HepG2 (cell line): ENCODE measurements around the gene TMEM108. TPM values are rescaled to one million over a fixed set of nuclear protein-coding genes. Genes with fewer than 3 reads are reported as not detected.

Source experiments
- ATAC-seq: fragments of 200-7000 bp; cut with Tn5 transposase; 3 replicates; pipeline ENCODE4 v1.9.1; 2020; ENCODE audit warnings: mild to moderate bottlenecking, moderate library complexity
- BruUV-seq: library from RNA; stranded (reverse); fragments of 400-500 nt; replicated peaks from 2 replicates; lab custom pipeline; 2021; lab: Mats Ljungman, UMichigan
- CTCF ChIA-PET: fragments of 300-600 bp; formaldehyde crosslinking; extraction: SDS; loops from one replicate; lab custom pipeline; 2021; ENCODE audit warnings: low total read pairs, inconsistent platforms, low intra/inter-chr PET ratio; lab: Yijun Ruan, JAX
- POLR2A ChIA-PET: fragments of 350-600 bp; sonication (Branson Sonifier 250); formaldehyde crosslinking; loops from one replicate; lab custom pipeline; 2020; ENCODE audit warnings: antibody characterized with exemption, inconsistent platforms; lab: Yijun Ruan, JAX
- DNase-seq: peaks from one replicate; pipeline ENCODE4 v3.0.0-alpha.2; 2015; ENCODE audit warnings: low spot score
- FAIRE-seq: peaks from 3 replicates; lab custom pipeline; 2011; peaks lifted over from hg19 to GRCh38; lab: Jason Lieb, UNC
- H2AFZ ChIP-seq: one replicate; pipeline ENCODE4 v1.6.1; 2011; ENCODE audit warnings: low read length, inconsistent platforms
- H3K27ac ChIP-seq: fragments of 300-600 bp; 3 replicates; pipeline ENCODE4 v1.8.0; 2011; ENCODE audit warnings: mixed run types, mild to moderate bottlenecking, mixed read lengths, low read length, inconsistent platforms; ENCODE audit not compliant: insufficient read depth; ENCODE audit errors: extremely low read length
- H3K27me3 ChIP-seq, 2 experiments: fragments of 200-600 bp in 1 of 2; 2 replicates in 1 of 2; 3 replicates in 1 of 2; pipeline versions ENCODE4 v1.6.0 to v1.8.0; 2011; ENCODE audit warnings: low read length in 2 of 2, mild to moderate bottlenecking in 2 of 2, moderate library complexity in 2 of 2, inconsistent platforms in 1 of 2; ENCODE audit not compliant: insufficient read depth in 2 of 2, control insufficient read depth in 1 of 2
- H3K36me3 ChIP-seq, 2 experiments: fragments of 200-600 bp in 1 of 2; replicated peaks in 1 of 2; 2 replicates in 1 of 2; 3 replicates in 1 of 2; pipeline versions ENCODE4 v1.5.1 to v1.8.0; 2011; ENCODE audit warnings: low read length in 2 of 2, inconsistent platforms in 1 of 2; ENCODE audit not compliant: insufficient read depth in 2 of 2, control insufficient read depth in 1 of 2
- H3K4me1 ChIP-seq: 2 replicates; pipeline ENCODE4 v1.5.1; 2012; ENCODE audit warnings: low read length, inconsistent platforms; ENCODE audit not compliant: insufficient read depth
- H3K4me2 ChIP-seq: 2 replicates; pipeline ENCODE4 v1.6.0; 2011; ENCODE audit warnings: low read depth, low read length, inconsistent platforms
- H3K4me3 ChIP-seq, 3 experiments: fragments of 200-600 bp in 1 of 3; sonication (generic), shearing (Covaris generic) in 1 of 3; replicated peaks in 1 of 3; 2 replicates each; pipeline ENCODE4 v1.5.1; 2011 to 2016; ENCODE audit warnings: low read length in 3 of 3, inconsistent platforms in 2 of 3, low read depth in 2 of 3, mild to moderate bottlenecking in 2 of 3, control low read depth in 1 of 3, mixed read lengths in 1 of 3; ENCODE audit not compliant: insufficient read depth in 1 of 3
- H3K79me2 ChIP-seq: one replicate; pipeline ENCODE4 v1.6.1; 2011; ENCODE audit warnings: low read length, inconsistent platforms; ENCODE audit not compliant: insufficient read depth
- H3K9ac ChIP-seq: 2 replicates; pipeline ENCODE4 v1.6.0; 2011; ENCODE audit warnings: mild to moderate bottlenecking, low read depth, low read length, inconsistent platforms; ENCODE audit not compliant: insufficient read depth
- H3K9me3 ChIP-seq: 2 replicates; pipeline ENCODE4 v1.5.1; 2012; ENCODE audit warnings: mild to moderate bottlenecking, low read length
- H4K20me1 ChIP-seq: 2 replicates; pipeline ENCODE4 v1.6.0; 2011; ENCODE audit warnings: inconsistent platforms, mild to moderate bottlenecking, low read length, moderate library complexity; ENCODE audit not compliant: insufficient read depth
- ATRX ChIP-seq: sonication (generic); formaldehyde crosslinking; IDR thresholded peaks from 2 replicates; pipeline ENCODE4 v1.4.0; 2020; ENCODE audit warnings: missing genetic modification reagents, borderline replicate concordance
- CBFB ChIP-seq: sonication (generic); formaldehyde crosslinking; IDR thresholded peaks from 2 replicates; pipeline ENCODE4 v1.4.0; 2020; ENCODE audit warnings: missing genetic modification reagents
- CEBPZ ChIP-seq: IDR thresholded peaks from 2 replicates; pipeline ENCODE4 v1.6.1; 2012; ENCODE audit warnings: low read length, improper control_type of control experiment
- EHMT2 ChIP-seq: fragments of 200-600 bp; sonication (generic); IDR thresholded peaks from 2 replicates; pipeline ENCODE4 v1.7.0; 2017; ENCODE audit warnings: antibody characterized with exemption, low read depth, low read length, borderline replicate concordance
- MED13 ChIP-seq: sonication (generic); formaldehyde crosslinking; IDR thresholded peaks from 2 replicates; pipeline ENCODE4 v1.5.0; 2020; ENCODE audit warnings: missing genetic modification reagents
- NFRKB ChIP-seq: fragments of 450-650 bp; IDR thresholded peaks from 2 replicates; pipeline ENCODE4 v1.6.1; 2017
- NR3C1 ChIP-seq: sonication (generic); formaldehyde crosslinking; IDR thresholded peaks from 2 replicates; pipeline ENCODE4 v1.4.0; 2020; ENCODE audit warnings: missing genetic modification reagents
- PHF5A ChIP-seq: IDR thresholded peaks from one replicate; pipeline ENCODE4 v1.6.1; 2018; ENCODE audit warnings: low read depth, missing genetic modification reagents; ENCODE audit not compliant: unreplicated experiment
- RFX3 ChIP-seq: IDR thresholded peaks from 2 replicates; pipeline ENCODE4 v1.6.1; 2016; ENCODE audit warnings: missing biosample characterization, missing genetic modification reagents
- SKIL ChIP-seq: sonication (generic); formaldehyde crosslinking; IDR thresholded peaks from 2 replicates; pipeline ENCODE4 v1.8.0; 2022; ENCODE audit warnings: missing genetic modification reagents, mild to moderate bottlenecking, moderate library complexity, borderline replicate concordance
- ZNF136 ChIP-seq: sonication (generic); formaldehyde crosslinking; IDR thresholded peaks from 2 replicates; pipeline ENCODE4 v1.8.1; 2022; ENCODE audit warnings: low read depth, mild to moderate bottlenecking, moderate library complexity, missing genetic modification reagents
- ZNF256 ChIP-seq: sonication (generic); formaldehyde crosslinking; conservative IDR thresholded peaks from 2 replicates; pipeline ENCODE4 v1.4.0; 2020; ENCODE audit warnings: missing genetic modification reagents
- ZNF274 ChIP-seq: sonication (generic); formaldehyde crosslinking; IDR thresholded peaks from 2 replicates; pipeline ENCODE4 v1.5.1; 2020; ENCODE audit warnings: mild to moderate bottlenecking, missing genetic modification reagents
- ZNF891 ChIP-seq: sonication (generic); formaldehyde crosslinking; IDR thresholded peaks from 2 replicates; pipeline ENCODE4 v1.5.0; 2020; ENCODE audit warnings: mild to moderate bottlenecking, missing genetic modification reagents
- WGBS: methylation state at CpG from one replicate; pipeline ENCODE4 v1.1.6; 2017; ENCODE audit warnings: low lambda C conversion rate; 5-methylcytosine and 5-hydroxymethylcytosine counted together
- in situ Hi-C: cut with HindIII; loops from 2 replicates; pipeline ENCODE4 v1.10.0; 2017; ENCODE audit warnings: low pct_unique_long_range_greater_than_20kb; ENCODE audit not compliant: extremely low pct_ligation_motif_present
- intact Hi-C: fragments of 100-400 bp; cut with micrococcal nuclease; formaldehyde crosslinking; loops from one replicate; pipeline ENCODE4 v1.10.0; 2022; ENCODE audit not compliant: unreplicated experiment
- polyA plus RNA-seq, 8 experiments: library from polyadenylated mRNA; depleted of rRNA in 3 of 8; stranded (reverse) in 7 of 8; unstranded in 1 of 8; fragments of >200 nt; fragmentation: Illumina TruSeq in 4 of 8; extraction: Trizol in 4 of 8; gene quantifications; 2 replicates each; pipeline versions ENCODE4 v1.2.1 to v1.2.3, GENCODE V29; 2011 to 2016; ENCODE audit warnings: low read depth in 4 of 8, missing spikeins in 1 of 8, mixed read lengths in 1 of 8; ENCODE audit not compliant: insufficient read depth in 1 of 8
- total RNA-seq, 5 experiments: library from RNA; depleted of rRNA; stranded (reverse); fragments of >200 nt; fragmentation: Illumina TruSeq; extraction: Trizol; gene quantifications; 2 replicates each; pipeline ENCODE4 v1.2.3, GENCODE V29; 2016; ENCODE audit warnings: low read depth in 1 of 5
- TF ChIP-seq, protein P1 (sequence below): sonication (generic); formaldehyde crosslinking; IDR thresholded peaks from 2 replicates; pipeline ENCODE4 v1.5.0; 2020; ENCODE audit warnings: mild to moderate bottlenecking, missing genetic modification reagents
- TF ChIP-seq, protein P2 (sequence below): sonication (generic); formaldehyde crosslinking; conservative IDR thresholded peaks from 2 replicates; pipeline ENCODE4 v1.8.1; 2023; ENCODE audit warnings: missing genetic modification reagents

Gene TMEM108
- total and polyA plus RNA-seq, 2 of the 13 experiments (the other 11 are each of a cell fraction or from before 2014, with no cell fraction given), result not detected

DNA sequence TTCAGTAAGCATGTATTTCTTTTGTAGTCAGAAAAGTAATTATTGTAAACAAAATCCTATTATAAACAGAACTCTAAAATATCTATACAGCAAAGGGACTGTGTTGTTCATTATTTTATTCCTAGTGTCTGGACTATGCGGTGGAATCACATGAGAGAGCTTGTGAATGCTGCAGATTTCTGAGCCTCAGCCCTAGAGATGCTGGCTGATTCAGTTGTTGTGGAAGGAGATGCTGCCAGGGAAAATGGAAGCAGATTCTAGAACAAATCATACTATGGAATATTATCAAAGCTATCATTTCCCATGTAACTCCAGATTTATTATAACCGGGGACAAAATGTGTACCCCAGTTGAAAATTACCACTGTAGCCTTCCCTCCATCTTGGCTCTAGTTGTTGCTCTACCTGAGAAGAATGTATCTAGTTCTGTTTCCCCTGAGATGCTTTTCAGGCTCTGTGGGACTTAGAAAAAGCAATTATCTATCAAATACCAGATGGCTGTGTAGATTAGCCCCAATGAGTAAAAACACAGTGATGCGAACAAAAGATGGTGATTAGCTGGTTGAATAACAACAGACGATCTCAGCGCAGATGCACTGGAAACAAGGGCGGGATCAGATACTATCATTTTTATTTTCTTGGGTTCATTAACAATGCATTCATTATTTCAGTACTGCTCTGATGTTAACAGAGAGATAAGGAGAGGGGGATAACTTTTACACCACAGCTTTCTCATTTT, 131.3 kb downstream of the TMEM108 start:
- no peaks in the 10 kb centered on the region for H3K79me2 ChIP-seq
- DNase-seq (no peak), FAIRE-seq (no peak), ATAC-seq (no peak)
- no peaks in the 10 kb centered on the region for H3K36me3 ChIP-seq
- in situ Hi-C loops, result no loop called here
- POLR2A ChIA-PET, result no interaction called here
- no peak overlapping the region for H3K9ac ChIP-seq
- intact Hi-C loops, result loop anchor here (5.0 kb wide), 1 partner anchor 213 kb away; no protein-coding TSS in a partner anchor
- no peak overlapping the region for H2AFZ ChIP-seq
- CTCF ChIA-PET, result no interaction called here
- H3K27ac ChIP-seq, result no peak overlapping the region
- H3K9me3 ChIP-seq, result no peaks in the 10 kb centered on the region
- no peaks in the 10 kb centered on the region for H3K27me3 ChIP-seq
- no peaks in the 10 kb centered on the region for H4K20me1 ChIP-seq
- no peak overlapping the region for H3K4me2 ChIP-seq
- no peak for TF ChIP-seq NR3C1
- TF ChIP-seq EHMT2, result no peak
- no peak for TF ChIP-seq RFX3
- TF ChIP-seq PHF5A, result no peak
- TF ChIP-seq SKIL (CRISPR knock-in tag), result no peak
- no peak for TF ChIP-seq CBFB (CRISPR knock-in tag)
- TF ChIP-seq ZNF136 (CRISPR knock-in tag), result no peak
- no peak for TF ChIP-seq ZNF891 (CRISPR knock-in tag)
- TF ChIP-seq CEBPZ, result no peak
- no peak for TF ChIP-seq ZNF274 (CRISPR knock-in tag)
- no peak for TF ChIP-seq ZNF256 (CRISPR knock-in tag)
- TF ChIP-seq ATRX (CRISPR knock-in tag), result no peak
- TF ChIP-seq, protein P1, sequence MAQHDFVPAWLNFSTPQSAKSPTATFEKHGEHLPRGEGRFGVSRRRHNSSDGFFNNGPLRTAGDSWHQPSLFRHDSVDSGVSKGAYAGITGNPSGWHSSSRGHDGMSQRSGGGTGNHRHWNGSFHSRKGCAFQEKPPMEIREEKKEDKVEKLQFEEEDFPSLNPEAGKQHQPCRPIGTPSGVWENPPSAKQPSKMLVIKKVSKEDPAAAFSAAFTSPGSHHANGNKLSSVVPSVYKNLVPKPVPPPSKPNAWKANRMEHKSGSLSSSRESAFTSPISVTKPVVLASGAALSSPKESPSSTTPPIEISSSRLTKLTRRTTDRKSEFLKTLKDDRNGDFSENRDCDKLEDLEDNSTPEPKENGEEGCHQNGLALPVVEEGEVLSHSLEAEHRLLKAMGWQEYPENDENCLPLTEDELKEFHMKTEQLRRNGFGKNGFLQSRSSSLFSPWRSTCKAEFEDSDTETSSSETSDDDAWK (CRISPR knock-in tag), result no peak
- TF ChIP-seq MED13 (CRISPR knock-in tag), result no peak
- no peak for TF ChIP-seq NFRKB
- TF ChIP-seq, protein P2, sequence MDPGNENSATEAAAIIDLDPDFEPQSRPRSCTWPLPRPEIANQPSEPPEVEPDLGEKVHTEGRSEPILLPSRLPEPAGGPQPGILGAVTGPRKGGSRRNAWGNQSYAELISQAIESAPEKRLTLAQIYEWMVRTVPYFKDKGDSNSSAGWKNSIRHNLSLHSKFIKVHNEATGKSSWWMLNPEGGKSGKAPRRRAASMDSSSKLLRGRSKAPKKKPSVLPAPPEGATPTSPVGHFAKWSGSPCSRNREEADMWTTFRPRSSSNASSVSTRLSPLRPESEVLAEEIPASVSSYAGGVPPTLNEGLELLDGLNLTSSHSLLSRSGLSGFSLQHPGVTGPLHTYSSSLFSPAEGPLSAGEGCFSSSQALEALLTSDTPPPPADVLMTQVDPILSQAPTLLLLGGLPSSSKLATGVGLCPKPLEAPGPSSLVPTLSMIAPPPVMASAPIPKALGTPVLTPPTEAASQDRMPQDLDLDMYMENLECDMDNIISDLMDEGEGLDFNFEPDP (CRISPR knock-in tag), result no peak
- WGBS, result 41% methylated on average over 6 of the region's 6 CpGs
- no peak overlapping the region for H3K4me3 ChIP-seq
- H3K4me1 ChIP-seq, result no peaks in the 10 kb centered on the region
- no TSS peak for BruUV-seq
